Measurements from ENCODE around the gene HOXD4.

GRCh38 chr2:176177580-176178037 lies 26.3 kb downstream of the HOXD4 start:
- TF ChIP-seq CTCF (IDR thresholded peaks at IDR 0.05) (no peak), ZFX (IDR thresholded peaks at IDR 0.05; ENCODE audit: borderline replicate concordance) (no peak)
